GM19351 (cell line): ENCODE measurements around the gene XYLT2.

Experiments used
- ATAC-seq: cut with Tn5 transposase; IDR thresholded peaks from one replicate; pipeline ENCODE4 v1.9.1; 2021; ENCODE audit warnings: mild to moderate bottlenecking, moderate library complexity; ENCODE audit not compliant: unreplicated experiment

Gene XYLT2

GRCh38 chr17:50348522-50349242 is 2.8 kb downstream of the XYLT2 start:
- ATAC-seq = no peak

- no peak for ATAC-seq
Observed at GRCh38 chr17:50349243-50349600, 3.3 kb downstream of the XYLT2 start.

- no peak for ATAC-seq
Observed at GRCh38 chr17:50350733-50351132, 4.8 kb downstream of the XYLT2 start.

GRCh38 chr17:50352072-50352692 is 6.3 kb downstream of the XYLT2 start:
- no peak for ATAC-seq

- no peak for ATAC-seq
Observed at GRCh38 chr17:50352693-50353599, 7.0 kb downstream of the XYLT2 start.

- ATAC-seq = no peak
Observed at GRCh38 chr17:50353600-50354195, 7.8 kb downstream of the XYLT2 start.

- no peak for ATAC-seq
Observed at GRCh38 chr17:50354198-50354597, 8.3 kb downstream of the XYLT2 start.

- ATAC-seq = no peak
Observed at GRCh38 chr17:50354776-50355175, 8.8 kb downstream of the XYLT2 start.

- ATAC-seq = no peak
Observed at GRCh38 chr17:50355336-50355700, 9.4 kb downstream of the XYLT2 start.

GRCh38 chr17:50355701-50356341 is 9.9 kb downstream of the XYLT2 start:
- no peak for ATAC-seq

GRCh38 chr17:50356418-50356817 is 10.5 kb downstream of the XYLT2 start:
- no peak for ATAC-seq

GRCh38 chr17:50356892-50357510 is 11.1 kb downstream of the XYLT2 start:
- no peak for ATAC-seq

- ATAC-seq = no peak
Observed at GRCh38 chr17:50358177-50358576, 12.3 kb downstream of the XYLT2 start.

GRCh38 chr17:50359005-50359699 is 13.2 kb downstream of the XYLT2 start:
- no peak for ATAC-seq

- no peak for ATAC-seq
Observed at GRCh38 chr17:50359998-50360461, 14.1 kb downstream of the XYLT2 start.

- no peak for ATAC-seq
Observed at GRCh38 chr17:50360486-50361115, 14.7 kb downstream of the XYLT2 start.

- ATAC-seq = peak; percentile 61
Observed at GRCh38 chr17:50361561-50362480, 15.9 kb downstream of the XYLT2 start.

GRCh38 chr17:50362661-50363060 is 16.7 kb downstream of the XYLT2 start:
- ATAC-seq = no peak
